NCI-H128 (cell line): ENCODE measurements around the gene TRAF3IP3.

Experiments used
- DNase-seq: peaks from one replicate; lab custom pipeline; 2025; ENCODE audit not compliant: unreplicated experiment; lab: John Stamatoyannopoulos, UW

TRAF3IP3 gene

DNA sequence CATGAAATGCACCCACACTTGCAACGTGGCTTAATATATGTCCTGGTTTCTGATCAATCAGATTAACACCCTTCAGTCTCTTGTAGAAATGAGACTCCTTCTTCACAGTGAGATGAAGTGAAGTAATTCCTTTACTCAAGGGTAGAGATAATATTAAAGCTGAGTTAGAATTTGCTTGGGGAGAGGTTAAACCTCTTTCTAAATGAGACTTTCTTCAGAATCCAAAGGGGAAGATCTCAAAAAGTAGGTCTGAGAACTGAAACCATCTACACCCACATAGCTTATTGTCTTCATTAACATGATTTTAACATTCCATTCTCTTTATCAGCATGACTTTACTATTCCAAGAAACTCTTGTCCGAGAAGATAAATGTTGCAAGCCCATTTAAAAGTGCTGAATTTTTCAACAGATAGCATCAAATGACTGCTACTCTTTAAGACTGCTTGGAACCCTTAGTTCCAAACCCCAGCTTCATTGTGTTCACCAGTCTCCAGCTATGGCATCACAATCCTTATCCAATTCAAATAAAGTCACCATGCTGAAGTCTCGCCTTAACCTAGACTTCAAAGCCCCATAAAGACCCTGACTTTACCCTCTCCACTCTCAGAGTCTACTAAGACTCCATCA is 19.2 kb upstream of the TRAF3IP3 start:
- no peak for DNase-seq

DNA sequence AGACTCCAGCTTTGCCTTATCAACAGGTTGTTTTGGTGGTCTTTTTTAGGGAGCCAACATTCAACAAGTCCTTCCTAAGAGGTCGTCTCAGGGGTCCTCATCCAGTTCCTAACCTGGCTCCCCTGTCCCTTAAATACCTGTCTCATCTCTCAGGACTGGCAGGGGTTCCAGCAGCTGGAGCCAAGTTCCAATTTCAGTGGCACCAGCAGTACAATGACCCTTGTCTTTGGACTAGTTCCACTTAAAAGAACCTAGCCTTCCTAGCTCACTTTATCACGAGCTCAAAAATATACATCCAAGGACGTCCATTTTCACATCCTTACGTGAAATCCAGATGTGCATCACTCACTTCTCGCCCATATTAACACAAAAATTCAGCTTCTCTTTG is 18.7 kb upstream of the TRAF3IP3 start:
- no peak for DNase-seq

- DNase-seq = no peak
These were observed 17.6 kb upstream of the TRAF3IP3 start for GRCh38 chr1:209738270-209738669.

GRCh38 chr1:209741193-209741592 is 14.7 kb upstream of the TRAF3IP3 start:
- DNase-seq = no peak

DNA sequence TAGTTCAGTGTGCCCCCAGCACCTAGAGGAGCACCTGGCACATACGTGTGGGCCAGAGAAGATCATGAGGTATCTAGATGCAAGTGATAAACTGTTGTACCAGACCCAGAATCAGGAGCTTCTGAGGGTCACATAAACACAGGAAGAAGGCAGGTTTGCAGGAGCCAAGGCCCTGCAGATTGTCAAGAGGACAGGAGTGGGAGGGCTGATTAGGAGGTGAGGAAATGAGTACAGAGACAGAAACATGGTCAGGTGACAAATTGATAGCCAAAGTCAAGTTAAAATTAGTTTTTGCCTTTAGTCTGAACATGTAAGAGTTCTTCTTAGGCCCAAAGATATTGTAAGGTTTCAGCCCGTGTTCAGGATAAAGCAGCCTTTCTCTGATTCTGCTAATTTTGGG is 14.0 kb upstream of the TRAF3IP3 start:
- no peak for DNase-seq

GRCh38 chr1:209742409-209743144 is 13.3 kb upstream of the TRAF3IP3 start:
- no peak for DNase-seq

- DNase-seq = no peak
These were observed 12.7 kb upstream of the TRAF3IP3 start for GRCh38 chr1:209743145-209743482.

GRCh38 chr1:209746451-209747165 is 9.2 kb upstream of the TRAF3IP3 start:
- DNase-seq = no peak

- DNase-seq = no peak
These were observed 8.1 kb upstream of the TRAF3IP3 start for GRCh38 chr1:209747580-209748262.

GRCh38 chr1:209748620-209749019 is 7.2 kb upstream of the TRAF3IP3 start:
- DNase-seq = no peak

GRCh38 chr1:209749205-209749604 is 6.6 kb upstream of the TRAF3IP3 start:
- DNase-seq = no peak

DNA sequence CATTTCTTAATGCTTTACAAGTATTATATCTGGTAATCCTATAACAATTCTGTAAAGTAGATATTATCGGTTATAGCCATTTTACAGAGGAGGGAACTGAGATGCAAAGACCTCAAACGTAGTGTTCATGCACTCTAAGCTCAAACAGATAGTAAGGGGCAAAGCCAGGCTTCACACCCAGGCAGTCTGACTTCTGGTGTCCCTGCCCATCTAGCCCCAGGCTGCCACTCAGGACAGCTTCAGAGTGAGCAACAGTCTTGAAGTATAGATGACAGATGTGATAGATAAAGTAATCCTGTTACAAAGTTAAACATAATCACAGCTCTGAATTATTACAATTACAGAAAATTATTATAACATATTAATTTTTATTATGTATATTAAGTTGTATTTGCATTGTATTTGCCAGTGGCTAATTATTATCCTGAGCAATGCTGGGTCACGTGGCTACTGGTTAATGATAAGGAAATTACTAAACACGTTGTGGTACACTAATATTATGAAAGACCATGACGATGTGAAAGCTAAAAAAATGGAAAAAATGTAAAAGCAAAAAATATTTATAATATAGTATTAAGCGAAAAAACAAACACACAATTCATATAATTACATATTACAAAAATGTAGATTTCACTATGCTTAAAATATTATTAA is 6.1 kb upstream of the TRAF3IP3 start:
- no peak for DNase-seq

DNA sequence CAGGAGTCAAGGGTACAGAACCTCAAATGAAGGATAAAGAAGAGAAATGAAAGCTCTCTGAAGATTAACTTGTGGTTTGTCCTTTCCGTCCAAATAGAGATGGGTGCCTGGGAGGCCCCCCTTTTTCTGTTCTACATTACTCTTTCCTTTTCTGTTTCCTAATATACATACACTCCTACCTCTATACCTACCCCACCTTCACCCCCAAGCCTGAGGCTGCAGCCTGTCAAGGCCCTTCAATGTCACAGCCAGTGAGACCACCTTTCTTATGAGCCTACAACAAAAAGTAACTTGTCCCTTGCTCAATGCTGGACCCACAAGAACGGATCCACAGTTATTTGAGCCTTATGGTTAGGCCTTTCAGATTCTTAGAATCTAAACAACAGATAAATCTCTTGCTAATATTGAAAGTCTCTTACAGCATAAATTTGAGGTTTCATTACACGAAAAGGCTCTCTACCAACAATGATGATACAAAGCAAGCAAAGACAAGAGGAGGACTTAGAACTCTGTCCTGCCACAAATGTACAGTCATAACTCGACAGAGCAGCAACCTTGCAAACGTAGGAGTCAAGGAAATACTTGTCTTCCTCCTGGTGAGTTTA is 4.1 kb upstream of the TRAF3IP3 start:
- DNase-seq = no peak

DNA sequence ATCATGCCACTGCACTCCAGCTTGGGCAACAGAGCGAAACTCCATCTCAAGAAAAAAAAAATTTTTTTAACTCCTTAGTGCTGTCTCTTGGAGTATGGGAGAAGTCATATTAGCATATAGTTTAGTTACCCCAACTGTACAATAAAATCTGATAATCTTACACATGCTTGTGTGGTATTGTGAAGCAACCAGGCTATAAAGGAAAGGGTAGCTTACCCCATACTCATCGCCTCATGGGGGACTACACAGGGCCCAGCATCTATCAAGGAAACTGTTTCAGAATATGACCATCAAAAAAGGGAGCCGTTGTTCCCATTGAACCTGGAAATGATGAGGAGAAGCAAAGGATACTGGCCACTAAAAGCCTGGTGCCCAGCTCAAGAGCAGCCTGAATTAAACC is 3.0 kb upstream of the TRAF3IP3 start:
- DNase-seq = no peak

DNA sequence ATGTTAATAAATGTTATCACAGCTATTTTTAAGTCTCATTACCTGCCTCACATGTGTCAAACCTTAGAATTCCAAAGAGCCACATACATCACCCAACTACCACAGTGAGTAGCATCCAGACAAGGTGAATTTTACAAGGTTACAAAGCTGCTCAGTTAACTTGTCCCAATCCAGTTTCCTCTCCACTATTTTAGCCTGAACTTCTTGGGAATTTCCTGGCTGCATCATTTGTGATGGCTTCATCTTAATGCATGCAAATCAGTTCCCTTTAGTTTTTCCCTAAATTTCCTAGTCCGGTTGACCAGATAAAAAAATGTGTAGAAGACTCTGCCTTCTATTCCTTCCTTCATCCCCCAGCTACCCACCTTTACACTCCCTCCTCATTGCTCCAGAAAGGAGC is 597 bp upstream of the TRAF3IP3 start:
- DNase-seq = no peak

DNA sequence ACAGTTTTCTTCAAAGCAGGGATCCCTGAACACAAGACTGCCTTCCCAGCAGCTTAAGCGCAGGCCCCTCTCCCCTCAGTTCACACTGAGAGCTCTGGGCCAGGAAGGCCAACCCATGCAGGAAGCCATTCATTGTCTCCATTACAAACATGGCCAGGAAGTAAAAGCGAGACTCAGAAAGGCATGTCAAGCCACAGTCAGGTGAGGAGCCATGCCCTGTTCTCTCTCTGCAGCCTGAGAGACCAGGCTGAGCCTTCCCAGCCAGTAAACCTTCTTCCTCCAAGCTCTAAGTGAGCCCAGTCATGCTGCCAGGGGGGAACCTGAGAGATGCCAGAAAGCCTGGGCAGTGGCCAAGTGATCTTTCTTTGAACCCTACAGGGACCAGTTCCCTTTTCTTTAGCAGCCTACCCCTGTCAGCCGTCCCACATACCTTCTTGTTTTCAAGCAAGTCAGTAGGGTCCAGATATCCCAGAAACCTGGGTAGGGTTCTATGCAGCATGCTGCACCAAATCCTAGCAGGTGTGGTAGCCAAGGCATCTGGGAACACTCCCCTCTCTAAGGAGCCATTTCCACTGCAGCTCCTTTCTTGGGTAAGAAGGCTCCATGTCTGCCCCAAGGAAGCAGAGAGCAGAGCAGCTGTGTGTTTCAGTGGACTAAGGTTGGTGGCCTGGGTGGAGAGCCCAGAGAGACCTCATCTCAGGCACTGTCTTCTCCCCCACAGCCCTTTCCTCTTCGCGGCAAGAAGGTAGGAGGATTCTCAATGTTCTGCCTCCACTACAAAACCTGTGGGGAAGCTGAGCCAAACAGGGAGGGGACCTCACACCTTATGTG is 977 bp downstream of the TRAF3IP3 start:
- no peak for DNase-seq

DNA sequence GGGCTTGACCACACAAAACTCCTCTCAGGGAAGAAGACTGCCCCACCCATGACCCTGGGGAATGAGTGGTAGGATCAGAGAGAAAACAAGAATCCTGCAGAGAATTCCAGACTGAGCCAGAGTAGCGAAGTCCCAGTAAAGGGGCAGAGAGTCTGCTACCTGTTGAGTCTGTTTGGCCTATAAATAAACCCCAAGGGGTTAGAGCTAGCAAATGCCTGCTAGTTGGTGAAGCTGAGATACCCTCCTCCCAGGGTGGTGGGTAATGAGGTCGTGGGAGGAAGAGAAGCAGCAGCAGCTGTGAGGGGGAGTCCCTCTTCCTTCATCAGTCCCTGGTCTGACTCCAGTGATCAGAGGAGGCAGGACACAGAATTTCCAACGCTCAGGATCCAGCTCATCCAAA is 2.5 kb downstream of the TRAF3IP3 start:
- no peak for DNase-seq

DNA sequence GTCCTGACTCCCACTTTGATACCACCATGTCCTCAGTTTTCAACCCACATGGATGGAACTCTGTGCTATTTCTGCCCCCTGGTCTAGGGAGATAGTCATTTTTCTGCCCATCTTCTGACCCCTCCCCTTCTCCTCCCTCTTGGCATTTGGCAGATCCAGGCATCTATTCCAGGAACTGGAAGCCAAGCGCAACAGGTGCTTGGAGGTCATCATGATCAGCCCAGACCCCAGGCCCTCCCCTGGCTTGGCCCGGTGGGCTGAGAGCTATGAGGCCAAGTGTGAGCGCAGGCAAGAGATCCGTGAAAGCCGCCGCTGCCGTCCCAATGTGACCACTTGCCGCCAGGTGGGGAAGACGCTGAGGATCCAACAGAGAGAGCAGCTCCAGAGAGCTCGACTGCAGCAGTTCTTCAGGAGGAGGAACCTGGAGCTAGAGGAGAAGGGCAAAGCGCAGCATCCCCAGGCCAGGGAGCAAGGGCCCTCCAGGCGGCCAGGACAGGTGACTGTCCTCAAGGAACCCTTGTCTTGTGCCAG is 4.0 kb downstream of the TRAF3IP3 start:
- DNase-seq = no peak

GRCh38 chr1:209761011-209761635 is 5.3 kb downstream of the TRAF3IP3 start:
- DNase-seq = no peak
